ENCODE data around the gene RAPSN.

GRCh38 chr11:47487421-47487820, 38.5 kb upstream of the RAPSN start:
- TF ChIP-seq CTCF (IDR thresholded peaks at IDR 0.05; ENCODE audit: extremely low read depth in 1 of 2, insufficient read depth in 1 of 2, low read depth in 1 of 2, low read length in 2 of 2) (no peak), EZH2 (IDR thresholded peaks at IDR 0.05; ENCODE audit: borderline replicate concordance, low read depth, low read length, severe bottlenecking) (no peak), POLR2A (IDR thresholded peaks at IDR 0.05; ENCODE audit: low read depth, low read length) (no peak), MAX (IDR thresholded peaks at IDR 0.05; ENCODE audit: insufficient read depth, insufficient read length) (no peak), FOS (IDR thresholded peaks at IDR 0.05; ENCODE audit: borderline replicate concordance, insufficient read depth, low read length) (no peak), POLR2AphosphoS5 (IDR thresholded peaks at IDR 0.05; ENCODE audit: insufficient read depth, low read depth, low read length) (no peak), GATA2 (IDR thresholded peaks at IDR 0.05; ENCODE audit: insufficient read depth, insufficient read length, low read depth, low read length) (no peak), JUN (IDR thresholded peaks at IDR 0.05; ENCODE audit: borderline replicate concordance, insufficient read depth, insufficient read length, low read depth) (no peak)

Data from endothelial cell of umbilical vein (primary cell).